SK-N-SH treated with all-trans-retinoic acid at 6 μM for 48 hours (cell line): ENCODE data around the gene SLC25A10.

Experiments used
- ATAC-seq: fragments of 200-7000 bp; cut with Tn5 transposase; 3 replicates; pipeline ENCODE4 v1.9.1; 2020; ENCODE audit warnings: mild to moderate bottlenecking, moderate library complexity
- BACH2 ChIP-seq: fragments of 250-450 bp; sonication (Bioruptor Pico); IDR thresholded peaks from 2 replicates; pipeline ENCODE4 v1.9.0; 2021; ENCODE audit warnings: mild to moderate bottlenecking, borderline replicate concordance
- CREB5 ChIP-seq: fragments of 250-450 bp; sonication (Bioruptor Pico); IDR thresholded peaks from 2 replicates; pipeline ENCODE4 v1.5.1; 2020; ENCODE audit warnings: low read depth, mild to moderate bottlenecking, moderate library complexity
- CSDC2 ChIP-seq: fragments of 250-450 bp; sonication (Bioruptor Pico); IDR thresholded peaks from 2 replicates; pipeline ENCODE4 v1.5.0; 2020; ENCODE audit warnings: mild to moderate bottlenecking, moderate library complexity
- CSRNP3 ChIP-seq: fragments of 250-450 bp; sonication (Bioruptor Pico); IDR thresholded peaks from 2 replicates; pipeline ENCODE4 v1.5.1; 2021; ENCODE audit warnings: mild to moderate bottlenecking, moderate library complexity
- ESRRG ChIP-seq: fragments of 250-450 bp; sonication (Bioruptor Pico); IDR thresholded peaks from 2 replicates; pipeline ENCODE4 v1.6.1; 2021; ENCODE audit warnings: mild to moderate bottlenecking
- GLIS3 ChIP-seq: fragments of 250-450 bp; sonication (Bioruptor Pico); IDR thresholded peaks from 2 replicates; pipeline ENCODE4 v1.5.0; 2020; ENCODE audit warnings: mild to moderate bottlenecking, moderate library complexity
- ISL1 ChIP-seq: fragments of 250-450 bp; sonication (Bioruptor Pico); IDR thresholded peaks from 2 replicates; pipeline ENCODE4 v2.1.2; 2022; ENCODE audit warnings: mild to moderate bottlenecking, moderate library complexity
- PATZ1 ChIP-seq: fragments of 250-450 bp; sonication (Bioruptor Pico); IDR thresholded peaks from 2 replicates; pipeline ENCODE4 v1.8.0; 2020; ENCODE audit warnings: mild to moderate bottlenecking, moderate library complexity, borderline replicate concordance
- POU6F1 ChIP-seq: fragments of 250-450 bp; sonication (Bioruptor Pico); IDR thresholded peaks from 2 replicates; pipeline ENCODE4 v1.8.0; 2021; ENCODE audit warnings: low read depth, mild to moderate bottlenecking, moderate library complexity, borderline replicate concordance
- RARB ChIP-seq: fragments of 250-450 bp; sonication (Bioruptor Pico); IDR thresholded peaks from 2 replicates; pipeline ENCODE4 v1.8.0; 2021; ENCODE audit warnings: mild to moderate bottlenecking, moderate library complexity
- SNAI2 ChIP-seq: fragments of 250-450 bp; sonication (Bioruptor Pico); IDR thresholded peaks from 2 replicates; pipeline ENCODE4 v1.5.0; 2020; ENCODE audit warnings: mild to moderate bottlenecking, moderate library complexity
- TSHZ2 ChIP-seq: fragments of 250-450 bp; sonication (Bioruptor Pico); IDR thresholded peaks from 2 replicates; pipeline ENCODE4 v1.5.0; 2020; ENCODE audit warnings: mild to moderate bottlenecking, moderate library complexity
- ZC3H10 ChIP-seq: fragments of 250-450 bp; sonication (Bioruptor Pico); IDR thresholded peaks from 2 replicates; pipeline ENCODE4 v1.5.1; 2021; ENCODE audit warnings: mild to moderate bottlenecking, moderate library complexity
- ZFP3 ChIP-seq: fragments of 250-450 bp; sonication (Bioruptor Pico); IDR thresholded peaks from 2 replicates; pipeline ENCODE4 v1.5.0; 2020; ENCODE audit warnings: mild to moderate bottlenecking, moderate library complexity
- ZFP30 ChIP-seq: fragments of 450-650 bp; formaldehyde crosslinking; IDR thresholded peaks from 2 replicates; pipeline ENCODE4 v1.5.0; 2022; ENCODE audit warnings: mild to moderate bottlenecking, moderate library complexity
- ZNF565 ChIP-seq: fragments of 450-650 bp; formaldehyde crosslinking; conservative IDR thresholded peaks from 2 replicates; pipeline ENCODE4 v1.5.0; 2020; ENCODE audit warnings: low read depth, mild to moderate bottlenecking, moderate library complexity
- ZNF70 ChIP-seq: fragments of 450-650 bp; formaldehyde crosslinking; IDR thresholded peaks from 2 replicates; pipeline ENCODE4 v1.5.0; 2020; ENCODE audit warnings: mild to moderate bottlenecking, moderate library complexity

SLC25A10 gene

GRCh38 chr17:81710514-81711308 is 1.4 kb upstream of the SLC25A10 start:
- no peak; the same call in 2 of the 3 replicates for ATAC-seq
- TF ChIP-seq CSRNP3 = no peak
- TF ChIP-seq ESRRG = no peak
- no peak for TF ChIP-seq ZNF565
- no peak for TF ChIP-seq GLIS3
- TF ChIP-seq CSDC2 (CRISPR knock-in tag) = no peak
- no peak for TF ChIP-seq POU6F1 (CRISPR knock-in tag)
- TF ChIP-seq ZFP3 (CRISPR knock-in tag) = no peak
- 0 out of 2 replicates have a peak, but pooled peaks have one; percentile 35 for TF ChIP-seq CREB5 (CRISPR knock-in tag)

- TF ChIP-seq ZFP30 (CRISPR knock-in tag) (no peak), ZNF70 (no peak), TSHZ2 (no peak), PATZ1 (CRISPR knock-in tag) (no peak), SNAI2 (CRISPR knock-in tag) (no peak), CSRNP3 (no peak), CREB5 (CRISPR knock-in tag) (no peak), ZFP3 (CRISPR knock-in tag) (no peak)
- TF ChIP-seq, all 23 proteins: peak for 0
Measured at GRCh38 chr17:81712468-81713003, 452 bp downstream of the SLC25A10 start.

GRCh38 chr17:81713004-81713555 is 996 bp downstream of the SLC25A10 start:
- ATAC-seq = peak; percentile 3
- TF ChIP-seq TSHZ2 = no peak
- TF ChIP-seq ZNF70 = no peak
- no peak for TF ChIP-seq BACH2 (CRISPR knock-in tag)
- TF ChIP-seq ZFP3 (CRISPR knock-in tag) = no peak
- no peak for TF ChIP-seq CREB5 (CRISPR knock-in tag)
- no peak for TF ChIP-seq ZNF565
- no peak for TF ChIP-seq ZC3H10 (CRISPR knock-in tag)
- no peak for TF ChIP-seq ZFP30 (CRISPR knock-in tag)
- TF ChIP-seq RARB = no peak
- no peak for TF ChIP-seq ESRRG
- TF ChIP-seq SNAI2 (CRISPR knock-in tag) = no peak
- TF ChIP-seq ISL1 (CRISPR knock-in tag) = no peak

More at GRCh38 chr17:81712468-81713003, 452 bp downstream of the SLC25A10 start:
- peak; percentile 52 for ATAC-seq
